Small intestine (tissue), 7 donors: ENCODE data around the gene CPT1B. TPM values are rescaled to one million over a fixed set of nuclear protein-coding genes. Genes with fewer than 3 reads are reported as not detected.

Source experiments
- DNase-seq, 2 donors: peaks; one replicate each; pipeline versions ENCODE4 v3.0.0 to v3.0.0-alpha.2; 2013
- FAIRE-seq: peaks from 2 replicates; lab custom pipeline; 2012; peaks lifted over from hg19 to GRCh38; lab: Jason Lieb, UNC
- H3K27ac ChIP-seq, 3 donors: one replicate each; pipeline ENCODE4 v1.5.1; 2013; ENCODE audit warnings: low read length in 2 of 3, mild to moderate bottlenecking in 2 of 3, control low read depth in 1 of 3, inconsistent platforms in 1 of 3, low read depth in 1 of 3, moderate library complexity in 1 of 3
- H3K27me3 ChIP-seq, 3 donors: one replicate each; pipeline ENCODE4 v1.6.1; 2013; ENCODE audit warnings: low read length in 3 of 3, inconsistent platforms in 1 of 3; ENCODE audit not compliant: control insufficient read depth in 3 of 3, insufficient read depth in 3 of 3
- H3K36me3 ChIP-seq, 3 donors: one replicate each; pipeline ENCODE4 v1.6.1; 2013; ENCODE audit warnings: low read length in 3 of 3, inconsistent platforms in 1 of 3, low read depth in 1 of 3, mild to moderate bottlenecking in 1 of 3, moderate library complexity in 1 of 3; ENCODE audit not compliant: control insufficient read depth in 3 of 3, insufficient read depth in 2 of 3
- H3K4me1 ChIP-seq, 3 donors: one replicate each; pipeline ENCODE4 v1.6.1; 2013; ENCODE audit warnings: low read length in 2 of 3, inconsistent platforms in 1 of 3, low read depth in 1 of 3, mild to moderate bottlenecking in 1 of 3, moderate library complexity in 1 of 3; ENCODE audit not compliant: control insufficient read depth in 3 of 3, insufficient read depth in 2 of 3
- H3K4me3 ChIP-seq, 3 donors: one replicate each; pipeline ENCODE4 v1.5.1; 2013; ENCODE audit warnings: low read length in 3 of 3, control low read depth in 1 of 3, inconsistent platforms in 1 of 3, low read depth in 1 of 3, mild to moderate bottlenecking in 1 of 3, moderate library complexity in 1 of 3
- H3K9me3 ChIP-seq, 2 donors: one replicate each; pipeline ENCODE4 v1.6.1; 2013; ENCODE audit warnings: low read depth in 1 of 2, low read length in 1 of 2; ENCODE audit not compliant: control insufficient read depth in 2 of 2, insufficient read depth in 1 of 2
- WGBS, 3 donors: extraction: QIAGEN DNeasy Blood & Tissue Kit; methylation state at CpG; one replicate each; pipeline ENCODE4 v1.1.7; 2013; 5-methylcytosine and 5-hydroxymethylcytosine counted together
- polyA plus RNA-seq, 4 donors: library from polyadenylated mRNA; stranded (reverse) in 3 of 4; unstranded in 1 of 4; fragments of 200-250 nt in 3 of 4; fragments of 120-200 nt in 1 of 4; gene quantifications; one replicate each; pipeline versions ENCODE4 v1.2.1 to v1.2.3, GENCODE V29; 2013
- donor health status: healthy with polysubstance abuse.
- donor health status: control.
- donor health status: control.
- donor health status: Bipolar disorder and iron deficiency.
- donor health status: healthy.

CPT1B gene
- polyA plus RNA-seq, 4 donors = 14.6 to 115 (median 42.4) TPM

GRCh38 chr22:50529416-50529896 lies 48.8 kb downstream of the CPT1B start:
- 15 to 21% (median 20%) methylated on average over 39 to 50 of the region's 50 CpGs for WGBS, 3 donors

DNA sequence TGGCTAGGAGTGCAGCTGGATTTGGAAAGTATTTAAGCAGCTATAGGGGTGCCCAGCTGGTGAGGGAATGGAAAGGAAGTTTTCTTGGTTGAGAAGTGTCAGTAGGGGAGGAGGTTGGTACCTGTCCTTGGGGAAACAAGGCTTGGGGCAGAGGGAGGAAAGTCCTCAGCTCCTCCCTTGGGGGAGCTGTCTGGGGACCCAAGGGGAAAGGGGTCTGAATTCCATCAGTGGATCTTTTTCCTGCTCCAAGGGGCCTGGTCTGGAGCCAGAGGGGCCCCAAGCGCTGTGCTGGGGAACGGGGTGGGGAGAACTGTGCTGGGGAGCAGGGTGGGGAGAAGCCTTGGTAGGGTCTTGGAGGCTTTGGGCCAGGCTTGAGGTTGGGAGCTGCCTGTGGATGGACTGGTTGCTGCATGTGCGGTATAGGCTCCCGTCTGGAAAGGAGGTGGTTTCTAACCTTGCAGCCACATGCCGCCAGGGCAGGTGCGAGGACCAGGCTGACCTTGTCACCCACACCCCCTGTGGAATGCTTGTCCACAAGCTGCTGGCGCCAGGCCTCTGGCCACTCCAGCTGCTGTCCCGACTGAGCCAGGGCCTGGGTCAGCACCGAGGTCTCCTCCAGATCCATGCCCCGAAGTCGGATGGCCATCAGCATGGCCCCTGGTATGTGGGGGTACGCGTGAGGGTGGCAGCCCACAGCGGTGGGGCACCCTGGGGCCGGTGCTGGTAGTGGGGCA lies 49.4 kb downstream of the CPT1B start:
- Histone ChIP-seq H3K36me3 (peaks cover 0 to 8% (median 0%) of the 10 kb centered on the region in 3 donors), H3K4me3 (peak overlapping the region; percentile 40 to 57 (median 47)), H3K9me3 (no peaks in the 10 kb centered on the region), H3K27me3 (peaks cover 0 to 34% (median 0%) of the 10 kb centered on the region in 3 donors), H3K4me1 (peaks cover 0 to 53% (median 6%) of the 10 kb centered on the region in 3 donors), H3K27ac (peak overlapping the region; percentile 76 to 100 (median 95))
- peak; percentile 21 to 39 for DNase-seq
- 56 to 59% (median 59%) methylated on average over 13 to 15 of the region's 15 CpGs for WGBS, 3 donors
- no peak for FAIRE-seq

More at GRCh38 chr22:50529416-50529896, 48.8 kb downstream of the CPT1B start:
- FAIRE-seq (no peak), DNase-seq (no peak)
- H3K9me3 ChIP-seq = no peaks in the 10 kb centered on the region
- peaks cover 0 to 3% (median 0%) of the 10 kb centered on the region in 3 donors for H3K36me3 ChIP-seq
- peak overlapping the region; percentile 40 to 57 (median 47) for H3K4me3 ChIP-seq
- peaks cover 0 to 37% (median 0%) of the 10 kb centered on the region in 3 donors for H3K27me3 ChIP-seq
- peak overlapping the region; percentile 76 to 100 (median 95) for H3K27ac ChIP-seq
- H3K4me1 ChIP-seq = peaks cover 0 to 53% (median 6%) of the 10 kb centered on the region in 3 donors

GRCh38 chr22:50527921-50528681 lies 50.1 kb downstream of the CPT1B start:
- H3K9me3 ChIP-seq = no peaks in the 10 kb centered on the region
- peaks cover 0 to 15% (median 0%) of the 10 kb centered on the region in 3 donors for H3K36me3 ChIP-seq
- peaks cover 0 to 53% (median 7%) of the 10 kb centered on the region in 3 donors for H3K4me1 ChIP-seq
- H3K27me3 ChIP-seq = peaks cover 0 to 30% (median 0%) of the 10 kb centered on the region in 3 donors
- FAIRE-seq (no peak), DNase-seq (peak in 1 of 2 donors; percentile 42)
- 69 to 85% (median 77%) methylated on average over 18 of the region's 18 CpGs for WGBS, 3 donors
- peak overlapping the region in 2 of 3 donors; percentile 95 to 100 for H3K27ac ChIP-seq
- H3K4me3 ChIP-seq = peak overlapping the region in 1 of 3 donors; percentile 57

- H3K4me1 ChIP-seq = peaks cover 0 to 52% (median 7%) of the 10 kb centered on the region in 3 donors
- FAIRE-seq = no peak
- 46 to 61% (median 48%) methylated on average over 28 to 29 of the region's 29 CpGs for WGBS, 3 donors
- peak in 1 of 2 donors; percentile 24 for DNase-seq
- peak overlapping the region; percentile 62 to 79 (median 74) for H3K4me3 ChIP-seq
- H3K27ac ChIP-seq = peak overlapping the region; percentile 86 to 100 (median 91)
- H3K36me3 ChIP-seq = peaks cover 3 to 25% (median 3%) of the 10 kb centered on the region in 3 donors
- no peaks in the 10 kb centered on the region for H3K9me3 ChIP-seq
- H3K27me3 ChIP-seq = peaks cover 0 to 23% (median 0%) of the 10 kb centered on the region in 3 donors
Observed at GRCh38 chr22:50526834-50527801, 51.1 kb downstream of the CPT1B start.

DNA sequence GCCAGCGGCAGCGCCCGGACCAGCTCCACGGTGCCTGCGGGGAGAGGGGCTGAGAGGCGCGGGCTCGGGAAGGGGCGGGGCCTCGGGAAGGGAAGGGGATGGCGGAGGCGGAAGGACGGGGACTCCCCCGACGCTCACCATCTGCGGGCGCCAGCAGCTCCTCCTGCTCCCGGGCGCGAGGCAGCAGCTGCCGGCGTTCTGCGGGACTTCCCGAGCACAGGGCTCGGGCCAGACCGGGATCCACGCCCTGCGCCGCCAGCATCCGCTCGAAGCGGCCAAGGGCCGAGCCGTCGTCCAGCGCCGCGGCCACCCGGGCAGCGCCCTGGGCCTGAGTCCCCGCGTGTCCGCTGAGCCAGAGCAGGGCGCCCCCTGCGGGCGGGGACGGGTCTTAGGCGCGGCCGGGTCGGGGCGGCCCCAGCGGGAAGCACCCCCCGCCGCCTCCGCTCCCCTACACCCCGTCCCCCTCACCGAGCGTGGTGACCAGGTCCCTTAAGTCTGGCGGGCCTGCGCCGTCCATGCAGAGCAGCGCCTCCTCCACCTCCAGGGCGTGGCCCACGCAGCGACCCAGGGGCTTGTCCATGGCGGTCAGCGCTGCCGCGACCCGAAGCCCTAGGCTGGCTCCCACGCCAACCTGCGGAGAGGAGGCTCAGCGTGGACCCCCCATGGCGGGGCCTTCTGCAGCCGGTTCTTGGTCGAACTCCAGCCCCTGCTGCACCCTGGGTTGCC lies 52.0 kb downstream of the CPT1B start:
- H3K36me3 ChIP-seq = peaks cover 3 to 34% (median 10%) of the 10 kb centered on the region in 3 donors
- H3K4me3 ChIP-seq = peak overlapping the region; percentile 62 to 79 (median 74)
- peak; percentile 75 to 91 for DNase-seq
- H3K4me1 ChIP-seq = peaks cover 0 to 49% (median 7%) of the 10 kb centered on the region in 3 donors
- no peak for FAIRE-seq
- no peaks in the 10 kb centered on the region for H3K9me3 ChIP-seq
- peak overlapping the region; percentile 86 to 100 (median 91) for H3K27ac ChIP-seq
- H3K27me3 ChIP-seq = peaks cover 0 to 16% (median 0%) of the 10 kb centered on the region in 3 donors
- 1 to 4% (median 1%) methylated on average over 33 to 77 of the region's 77 CpGs for WGBS, 3 donors

DNA sequence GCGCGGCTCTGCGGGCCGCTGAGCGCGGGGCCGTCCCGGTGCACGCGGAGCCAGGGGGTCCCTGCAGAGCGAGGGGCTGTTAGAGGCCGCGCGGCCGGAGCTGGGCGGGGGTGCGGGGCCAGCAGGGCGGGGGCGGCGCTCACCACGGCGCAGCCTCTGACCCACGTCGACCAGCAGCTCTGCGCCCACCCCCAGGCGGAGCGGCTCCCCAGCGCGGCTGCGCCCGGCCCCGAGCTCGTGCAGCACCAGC lies 52.4 kb downstream of the CPT1B start:
- FAIRE-seq (no peak), DNase-seq (no peak)
- WGBS, 3 donors = 0% methylated on average over 12 to 33 of the region's 33 CpGs
- peaks cover 0 to 45% (median 7%) of the 10 kb centered on the region in 3 donors for H3K4me1 ChIP-seq
- peaks cover 0 to 11% (median 0%) of the 10 kb centered on the region in 3 donors for H3K27me3 ChIP-seq
- H3K4me3 ChIP-seq = peak overlapping the region; percentile 62 to 79 (median 74)
- peaks cover 3 to 39% (median 10%) of the 10 kb centered on the region in 3 donors for H3K36me3 ChIP-seq
- H3K27ac ChIP-seq = peak overlapping the region; percentile 86 to 100 (median 91)
- no peaks in the 10 kb centered on the region for H3K9me3 ChIP-seq

DNA sequence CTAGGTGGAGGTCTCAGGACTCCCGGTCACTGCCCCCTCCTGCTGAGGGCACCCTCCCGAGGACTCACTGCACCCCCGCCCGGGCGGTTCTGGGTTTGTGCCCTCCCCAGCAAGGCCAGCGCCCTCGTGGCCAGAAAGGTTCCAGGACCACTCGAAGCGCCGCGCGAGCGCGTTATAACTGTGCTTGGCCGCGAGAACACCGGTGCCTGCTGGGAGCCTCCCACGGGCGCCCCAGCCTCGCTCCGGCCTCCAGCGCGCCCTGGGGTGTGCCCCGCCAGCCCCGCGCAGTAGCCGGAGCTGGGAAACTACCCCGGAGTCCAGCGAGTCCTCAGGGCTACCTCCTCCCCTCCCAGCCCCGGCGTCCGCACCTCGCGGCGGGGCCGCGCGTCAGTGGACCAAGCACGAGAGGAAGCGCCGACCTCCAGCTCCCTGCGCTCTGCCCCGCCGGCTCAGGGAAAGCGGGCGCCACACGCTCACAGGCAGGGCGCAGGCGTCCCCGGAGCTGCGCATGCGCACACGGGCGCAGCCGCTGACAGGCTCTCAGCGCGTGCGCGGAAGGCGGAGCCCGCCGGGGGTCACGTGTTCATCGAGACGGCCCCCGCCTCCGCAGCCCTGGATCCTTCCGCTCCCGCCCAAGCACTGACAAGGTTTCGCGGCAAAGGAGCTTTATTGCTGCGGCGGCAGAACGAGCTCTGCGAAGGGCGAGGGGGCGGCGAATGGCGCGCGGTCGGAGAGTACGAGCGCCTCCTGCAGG lies 52.9 kb downstream of the CPT1B start, which contains the start of gene SCO2:
SCO2 (minus strand) TSS at position 495 of the 754 bp plus-strand sequence. CDS start 1,187 bp downstream, outside the sequence.
- WGBS, 3 donors = 0 to 1% (median 0%) methylated on average over 49 to 84 of the region's 84 CpGs
- no peaks in the 10 kb centered on the region for H3K9me3 ChIP-seq
- peaks cover 3 to 40% (median 10%) of the 10 kb centered on the region in 3 donors for H3K36me3 ChIP-seq
- H3K27me3 ChIP-seq = peaks cover 0 to 6% (median 0%) of the 10 kb centered on the region in 3 donors
- peak within 1 kb of the TSS; percentile 91 to 100 (median 94) for H3K27ac ChIP-seq
- peak within 1 kb of the TSS; percentile 62 to 79 (median 74) for H3K4me3 ChIP-seq
- peak; percentile 97 to 99 for DNase-seq
- peaks cover 0 to 40% (median 7%) of the 10 kb centered on the region in 3 donors for H3K4me1 ChIP-seq
- FAIRE-seq = no peak
